ENCODE results near the gene RAPGEF1. TPM values are rescaled to one million over a fixed set of nuclear protein-coding genes. Genes with fewer than 3 reads are reported as not detected.

RAPGEF1 gene
- total RNA-seq, 1 donor from 2014 or later: 144 TPM

- ATAC-seq: no peak
- intact Hi-C loops (cut with DNase I): loop anchor here (10.0 kb wide), 1 partner anchor 61 kb away; no protein-coding TSS in a partner anchor
- Histone ChIP-seq H3K9me3 (no peaks in the 10 kb centered on the region), H3K4me3 (no peak overlapping the region), H3K4me1 (peaks cover 84% of the 10 kb centered on the region), H3K27ac (peak overlapping the region; percentile 65), H3K27me3 (no peaks in the 10 kb centered on the region), H3K36me3 (no peaks in the 10 kb centered on the region)
- no peak for TF ChIP-seq CTCF (IDR thresholded peaks at IDR 0.05)
- no peak for DNase-seq
These were observed 4.4 kb downstream of the RAPGEF1 start for GRCh38 chr9:131735238-131736128.

GRCh38 chr9:131734781-131735180 is 5.1 kb downstream of the RAPGEF1 start:
- intact Hi-C loops (cut with DNase I): loop anchor here (10.0 kb wide), 1 partner anchor 60 kb away; no protein-coding TSS in a partner anchor
- Histone ChIP-seq H3K27ac (peak overlapping the region; percentile 65), H3K27me3 (no peaks in the 10 kb centered on the region), H3K36me3 (no peaks in the 10 kb centered on the region), H3K4me1 (peaks cover 86% of the 10 kb centered on the region), H3K9me3 (no peaks in the 10 kb centered on the region), H3K4me3 (no peak overlapping the region)
- no peak for ATAC-seq
- no peak for DNase-seq
- no peak for TF ChIP-seq CTCF (IDR thresholded peaks at IDR 0.05)

GRCh38 chr9:131734165-131734610 is 5.7 kb downstream of the RAPGEF1 start:
- TF ChIP-seq CTCF (IDR thresholded peaks at IDR 0.05): no peak
- intact Hi-C loops (cut with DNase I): loop anchor here (10.0 kb wide), 1 partner anchor 59 kb away; no protein-coding TSS in a partner anchor
- Histone ChIP-seq H3K9me3 (no peaks in the 10 kb centered on the region), H3K4me3 (no peak overlapping the region), H3K27ac (peak overlapping the region; percentile 65), H3K36me3 (no peaks in the 10 kb centered on the region), H3K4me1 (peaks cover 91% of the 10 kb centered on the region), H3K27me3 (no peaks in the 10 kb centered on the region)
- DNase-seq (peak; percentile 81), ATAC-seq (no peak)

GRCh38 chr9:131733541-131734061 is 6.3 kb downstream of the RAPGEF1 start:
- H3K27me3 ChIP-seq: no peaks in the 10 kb centered on the region
- no peak overlapping the region for H3K4me3 ChIP-seq
- peak overlapping the region; percentile 65 for H3K27ac ChIP-seq
- TF ChIP-seq CTCF (IDR thresholded peaks at IDR 0.05): no peak
- H3K36me3 ChIP-seq: no peaks in the 10 kb centered on the region
- DNase-seq: no peak
- H3K4me1 ChIP-seq: peaks cover 93% of the 10 kb centered on the region
- no peak for ATAC-seq
- H3K9me3 ChIP-seq: no peaks in the 10 kb centered on the region
- intact Hi-C loops (cut with DNase I): loop anchor here (10.0 kb wide), 1 partner anchor 59 kb away; no protein-coding TSS in a partner anchor

- DNase-seq (no peak), ATAC-seq (peak; percentile 48)
- Histone ChIP-seq H3K4me3 (no peak overlapping the region), H3K27me3 (no peaks in the 10 kb centered on the region), H3K9me3 (no peaks in the 10 kb centered on the region), H3K27ac (peak overlapping the region; percentile 65), H3K4me1 (peaks cover 93% of the 10 kb centered on the region), H3K36me3 (no peaks in the 10 kb centered on the region)
- no peak for TF ChIP-seq CTCF (IDR thresholded peaks at IDR 0.05)
- intact Hi-C loops (cut with DNase I): loop anchor here (10.0 kb wide), 1 partner anchor 58 kb away; no protein-coding TSS in a partner anchor
These were observed 7.1 kb downstream of the RAPGEF1 start for GRCh38 chr9:131732636-131733289.

Measured in upper lobe of right lung (tissue), 1 donor.